ENCODE measurements around the gene RUNX1. TPM values are rescaled to one million over a fixed set of nuclear protein-coding genes. Genes with fewer than 3 reads are reported as not detected.

The RUNX1 gene
- total and polyA plus RNA-seq, 2 of the 13 experiments (the other 11 are each of a cell fraction or from before 2014, with no cell fraction given), result 5.4 to 6.4 TPM

GRCh38 chr21:34865400-34866241 is 183.5 kb downstream of the RUNX1 start (continued):
- TF ChIP-seq AGO2 (optimal IDR thresholded peaks at IDR 0.05; ENCODE audit: low read depth, low read length) (peak; percentile 36), ZMAT5 (CRISPR knock-in tag; IDR thresholded peaks at IDR 0.05; ENCODE audit: borderline replicate concordance, low read depth) (no peak), TBL1XR1 (IDR thresholded peaks at IDR 0.05; ENCODE audit: borderline replicate concordance, low read length, partially characterized antibody) (peak; percentile 98), ATF1 (CRISPR knock-in tag; IDR thresholded peaks at IDR 0.05) (no peak), TERF1 (CRISPR knock-in tag; IDR thresholded peaks at IDR 0.05) (no peak), ZFP36 (IDR thresholded peaks at IDR 0.05; ENCODE audit: borderline replicate concordance, low read depth, low read length, partially characterized antibody) (no peak), CREB1 (IDR thresholded peaks at IDR 0.05) (no peak), CREB1 (CRISPR knock-in tag; IDR thresholded peaks at IDR 0.05) (peak; percentile 49; the same call in 1 of the 2 replicates), DRAP1 (CRISPR knock-in tag; IDR thresholded peaks at IDR 0.05) (0 out of 2 replicates have a peak, but pooled peaks have one; percentile 34), RBM22 (optimal IDR thresholded peaks at IDR 0.05; ENCODE audit: low read length) (peak; percentile 99), MLX (CRISPR knock-in tag; IDR thresholded peaks at IDR 0.05) (peak; percentile 41; the same call in 1 of the 2 replicates), RXRB (CRISPR knock-in tag; IDR thresholded peaks at IDR 0.05; ENCODE audit: borderline replicate concordance) (peak; percentile 87), ZNF446 (CRISPR knock-in tag; IDR thresholded peaks at IDR 0.05) (no peak), ZNF34 (CRISPR knock-in tag; IDR thresholded peaks at IDR 0.05; ENCODE audit: borderline replicate concordance) (no peak), MTA3 (CRISPR knock-in tag; IDR thresholded peaks at IDR 0.05) (no peak), NFRKB (IDR thresholded peaks at IDR 0.05) (no peak), ZNF580 (CRISPR knock-in tag; IDR thresholded peaks at IDR 0.05; ENCODE audit: borderline replicate concordance, low read depth) (0 out of 2 replicates have a peak, but pooled peaks have one; percentile 38), MEIS1 (CRISPR knock-in tag; IDR thresholded peaks at IDR 0.05; ENCODE audit: borderline replicate concordance) (peak; percentile 53; the same call in 1 of the 2 replicates), ZNF274 (CRISPR knock-in tag; IDR thresholded peaks at IDR 0.05) (no peak), PRDM4 (CRISPR knock-in tag; IDR thresholded peaks at IDR 0.05; ENCODE audit: borderline replicate concordance) (no peak), AHR (CRISPR knock-in tag; IDR thresholded peaks at IDR 0.05) (no peak), HNRNPL (IDR thresholded peaks at IDR 0.05; ENCODE audit: low read depth, low read length) (peak; percentile 48; the same call in 1 of the 2 replicates), IRF2 (CRISPR knock-in tag; IDR thresholded peaks at IDR 0.05) (peak; percentile 68; the same call in 1 of the 2 replicates), NCOR1 (IDR thresholded peaks at IDR 0.05; ENCODE audit: borderline replicate concordance, low read length) (peak; percentile 97; the same call in 1 of the 2 replicates), MTA1 (CRISPR knock-in tag; IDR thresholded peaks at IDR 0.05; ENCODE audit: borderline replicate concordance) (peak; percentile 45; the same call in 1 of the 2 replicates)

Measured in HepG2 (cell line).